ENCODE data around the gene SYK.
A peak's percentile ranks its signal among the peaks of the same experiment; 100 is the strongest.

Gene SYK

DNA sequence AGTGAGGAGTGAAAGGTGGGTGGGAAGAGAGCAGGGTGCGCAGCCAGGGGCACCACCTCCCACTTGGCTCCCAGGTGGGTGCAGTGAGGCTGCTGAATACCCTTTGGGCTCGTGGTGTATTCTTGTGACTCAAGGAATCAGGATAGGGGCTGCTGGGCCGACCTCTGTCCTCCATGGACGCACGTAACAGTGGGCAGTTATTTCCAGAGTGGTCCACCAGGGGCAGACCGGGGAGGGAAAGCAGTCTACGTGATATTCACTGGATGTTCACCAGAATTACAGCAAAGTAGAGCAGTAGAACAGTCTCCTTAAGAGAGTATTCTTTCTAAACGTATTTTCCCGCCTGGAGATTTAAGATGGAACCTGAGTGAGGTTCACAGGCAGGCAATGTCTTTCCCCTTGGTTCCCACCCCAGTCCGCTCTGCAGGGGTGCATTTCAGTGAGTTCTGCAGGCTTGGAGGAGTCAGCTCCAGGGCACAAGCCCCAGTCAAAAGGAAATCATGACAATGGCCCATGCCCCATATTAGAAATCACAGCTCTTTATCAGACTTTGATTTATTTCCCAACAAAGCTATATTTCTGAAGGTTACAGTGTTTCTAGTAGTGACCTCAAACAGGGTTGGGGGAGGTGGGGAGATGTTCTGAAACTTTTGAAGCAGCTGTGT, 88.7 kb downstream of the SYK start:
- TF ChIP-seq, protein P1, sequence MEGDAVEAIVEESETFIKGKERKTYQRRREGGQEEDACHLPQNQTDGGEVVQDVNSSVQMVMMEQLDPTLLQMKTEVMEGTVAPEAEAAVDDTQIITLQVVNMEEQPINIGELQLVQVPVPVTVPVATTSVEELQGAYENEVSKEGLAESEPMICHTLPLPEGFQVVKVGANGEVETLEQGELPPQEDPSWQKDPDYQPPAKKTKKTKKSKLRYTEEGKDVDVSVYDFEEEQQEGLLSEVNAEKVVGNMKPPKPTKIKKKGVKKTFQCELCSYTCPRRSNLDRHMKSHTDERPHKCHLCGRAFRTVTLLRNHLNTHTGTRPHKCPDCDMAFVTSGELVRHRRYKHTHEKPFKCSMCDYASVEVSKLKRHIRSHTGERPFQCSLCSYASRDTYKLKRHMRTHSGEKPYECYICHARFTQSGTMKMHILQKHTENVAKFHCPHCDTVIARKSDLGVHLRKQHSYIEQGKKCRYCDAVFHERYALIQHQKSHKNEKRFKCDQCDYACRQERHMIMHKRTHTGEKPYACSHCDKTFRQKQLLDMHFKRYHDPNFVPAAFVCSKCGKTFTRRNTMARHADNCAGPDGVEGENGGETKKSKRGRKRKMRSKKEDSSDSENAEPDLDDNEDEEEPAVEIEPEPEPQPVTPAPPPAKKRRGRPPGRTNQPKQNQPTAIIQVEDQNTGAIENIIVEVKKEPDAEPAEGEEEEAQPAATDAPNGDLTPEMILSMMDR (IDR thresholded peaks at IDR 0.05), result no peak

DNA sequence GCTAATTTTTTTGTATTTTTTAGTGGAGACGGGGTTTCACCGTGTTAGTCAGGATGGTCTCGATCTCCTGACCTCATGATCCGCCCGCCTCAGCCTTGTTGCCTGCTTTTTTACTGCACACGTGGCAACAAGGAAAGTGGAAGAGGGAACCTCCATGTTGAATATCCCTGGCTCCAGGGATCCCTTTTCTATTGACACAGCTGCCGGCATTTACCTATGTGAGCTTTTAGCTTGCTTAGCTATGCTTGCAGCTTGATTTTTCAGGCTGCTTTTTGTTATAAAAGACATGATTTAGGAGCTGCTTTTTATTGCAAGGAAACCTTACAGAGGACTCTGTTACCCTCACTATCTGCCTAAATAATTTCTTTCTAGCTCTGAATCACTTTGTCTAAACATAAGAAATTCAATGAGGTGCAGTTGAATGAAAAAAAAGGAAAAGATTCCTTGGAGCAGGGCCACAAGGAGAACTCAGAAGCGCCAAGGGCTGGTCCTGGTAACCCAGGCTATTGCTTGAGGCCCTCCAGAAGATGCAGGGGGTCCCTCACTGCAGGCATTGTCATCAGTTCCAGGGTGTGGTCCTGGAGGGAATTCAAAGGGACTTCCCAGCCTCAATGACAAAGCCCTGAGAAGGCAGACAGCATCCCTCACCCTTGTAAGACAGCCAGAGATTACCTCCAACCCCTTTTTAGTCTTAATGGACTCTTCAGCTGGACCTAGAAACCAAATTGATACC, 89.9 kb downstream of the SYK start:
- TF ChIP-seq, protein P1 (IDR thresholded peaks at IDR 0.05), result no peak

DNA sequence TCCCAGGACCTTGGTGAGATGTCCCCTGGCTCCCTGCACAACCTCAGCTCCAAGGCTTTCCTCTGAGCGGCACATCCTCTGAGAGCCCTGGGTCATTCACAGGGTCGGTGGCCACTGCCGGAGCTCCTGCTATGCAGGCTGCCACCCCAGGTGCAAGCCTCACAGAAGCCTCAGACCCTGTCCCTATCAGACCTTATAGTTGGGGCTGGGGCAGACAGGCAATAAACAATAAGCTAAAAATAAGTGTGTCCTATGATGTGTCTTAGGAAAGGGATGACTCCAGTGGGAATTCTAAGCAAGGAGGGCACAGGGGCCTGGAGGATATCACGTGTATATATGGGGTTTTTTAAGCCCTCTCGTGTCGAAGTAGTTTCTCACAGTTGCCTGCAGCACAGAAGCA, 91.3 kb downstream of the SYK start:
- TF ChIP-seq, protein P1 (IDR thresholded peaks at IDR 0.05), result no peak

DNA sequence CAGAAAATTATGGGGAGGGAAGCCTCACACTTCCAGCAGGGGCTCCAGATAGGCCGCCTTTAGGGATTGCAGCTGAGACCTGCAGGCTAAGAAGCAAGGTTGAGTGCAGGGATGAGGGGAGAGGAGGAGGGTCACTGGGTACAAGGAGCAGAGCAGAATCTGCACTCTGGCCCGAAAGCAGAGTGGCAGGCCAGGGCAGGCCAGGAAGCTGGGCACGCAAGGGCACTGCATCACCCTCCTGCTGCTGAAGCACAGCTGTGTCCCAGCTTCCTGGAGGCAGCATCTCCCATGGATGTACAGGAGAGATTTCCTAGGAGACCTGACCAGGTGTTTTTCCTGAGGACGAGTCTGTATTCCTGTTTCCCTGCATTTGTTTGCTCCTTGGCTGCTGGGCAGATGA, 92.1 kb downstream of the SYK start:
- TF ChIP-seq, protein P1 (IDR thresholded peaks at IDR 0.05), result no peak

DNA sequence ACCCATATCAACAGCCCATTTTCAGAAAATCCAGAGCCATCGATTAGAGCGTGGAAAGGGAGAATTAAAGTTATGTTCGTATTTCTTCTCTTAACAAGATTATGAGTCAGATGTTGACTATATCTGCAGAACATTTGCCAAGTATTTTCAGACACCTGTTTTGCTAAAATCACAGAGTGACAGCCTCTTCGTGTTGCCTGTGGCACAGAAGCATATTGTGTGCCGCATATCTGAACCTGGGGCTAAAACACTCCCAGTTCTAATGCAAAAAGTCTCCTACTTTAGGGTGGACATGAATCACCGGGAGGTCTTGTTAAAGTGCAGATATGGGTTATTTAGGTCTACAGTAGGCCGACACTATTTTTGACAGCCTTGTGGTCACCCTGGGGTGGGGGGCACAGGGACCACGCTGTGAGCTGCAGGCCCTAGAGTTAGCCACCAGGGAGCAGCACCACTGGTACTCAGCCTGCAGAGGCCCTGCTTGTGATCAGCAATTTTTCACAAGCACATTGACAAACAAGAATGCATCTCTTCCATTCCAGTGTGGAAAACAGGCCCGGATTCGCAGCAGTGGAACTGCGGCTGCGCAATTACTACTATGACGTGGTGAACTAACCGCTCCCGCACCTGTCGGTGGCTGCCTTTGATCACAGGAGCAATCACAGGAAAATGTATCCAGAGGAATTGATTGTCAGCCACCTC, 93.5 kb downstream of the SYK start:
- TF ChIP-seq, protein P1 (IDR thresholded peaks at IDR 0.05), result peak; percentile 85

DNA sequence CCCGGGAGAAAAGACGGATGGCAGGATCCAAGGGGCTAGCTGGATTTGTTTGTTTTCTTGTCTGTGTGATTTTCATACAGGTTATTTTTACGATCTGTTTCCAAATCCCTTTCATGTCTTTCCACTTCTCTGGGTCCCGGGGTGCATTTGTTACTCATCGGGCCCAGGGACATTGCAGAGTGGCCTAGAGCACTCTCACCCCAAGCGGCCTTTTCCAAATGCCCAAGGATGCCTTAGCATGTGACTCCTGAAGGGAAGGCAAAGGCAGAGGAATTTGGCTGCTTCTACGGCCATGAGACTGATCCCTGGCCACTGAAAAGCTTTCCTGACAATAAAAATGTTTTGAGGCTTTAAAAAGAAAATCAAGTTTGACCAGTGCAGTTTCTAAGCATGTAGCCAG, 94.2 kb downstream of the SYK start:
- TF ChIP-seq, protein P1 (IDR thresholded peaks at IDR 0.05), result no peak

DNA sequence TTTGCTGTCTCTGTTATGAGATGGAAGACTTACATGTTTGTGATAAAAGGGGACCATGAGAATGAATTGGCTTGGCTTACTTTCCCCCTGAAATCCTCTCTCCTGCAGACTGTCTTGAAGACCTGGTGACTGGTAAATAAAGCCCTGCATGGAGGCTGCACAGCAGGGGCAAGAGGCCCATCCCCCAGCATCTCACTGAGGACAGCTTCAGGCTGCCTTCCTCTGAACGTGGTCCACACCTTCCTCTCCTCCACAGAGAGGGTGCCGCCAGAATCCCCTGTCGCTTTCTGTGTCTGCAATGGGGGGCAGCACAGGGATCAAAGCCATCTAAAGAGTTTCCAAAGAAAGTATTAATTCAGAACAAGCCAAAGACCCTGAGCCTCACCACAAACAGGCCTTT, 94.6 kb downstream of the SYK start:
- TF ChIP-seq, protein P1 (IDR thresholded peaks at IDR 0.05), result no peak

Measured in LNCAP (cell line).